HG02981 (cell line): ENCODE results near the gene RNF225.
A peak's percentile ranks its signal among the peaks of the same experiment; 100 is the strongest.
"Not testable (repeated sequence)": the region's sequence is repeated elsewhere in the genome, so short reads cannot be mapped to it uniquely, and the experiment has no call there.

Experiments used
- ATAC-seq: cut with Tn5 transposase; IDR thresholded peaks from one replicate; pipeline ENCODE4 v1.9.1; 2021; ENCODE audit warnings: mild to moderate bottlenecking, moderate library complexity; ENCODE audit not compliant: unreplicated experiment

The RNF225 gene

GRCh38 chr19:58361900-58362271 lies 33.6 kb upstream of the RNF225 start:
- peak; percentile 15 for ATAC-seq

GRCh38 chr19:58362272-58362994 lies 33.0 kb upstream of the RNF225 start, which contains the start of gene ZNF497:
Gene ZNF497 (minus strand): TSS chr19:58362751. CDS start chr19:58357635, 5,116 bp downstream.
- peak; percentile 83 for ATAC-seq

- ATAC-seq: no peak
These were observed 31.3 kb upstream of the RNF225 start for GRCh38 chr19:58364146-58364545.

- no peak for ATAC-seq
These were observed 28.6 kb upstream of the RNF225 start for GRCh38 chr19:58366585-58367430.

- ATAC-seq: no peak
These were observed 27.6 kb upstream of the RNF225 start for GRCh38 chr19:58367698-58368454.

GRCh38 chr19:58368561-58369360 lies 26.7 kb upstream of the RNF225 start:
- ATAC-seq: no peak

- no peak for ATAC-seq
These were observed 22.9 kb upstream of the RNF225 start for GRCh38 chr19:58372311-58373133.

GRCh38 chr19:58374200-58374599 lies 21.3 kb upstream of the RNF225 start:
- ATAC-seq: no peak

GRCh38 chr19:58376724-58377123 lies 18.7 kb upstream of the RNF225 start:
- not testable (repeated sequence) for ATAC-seq

- no peak for ATAC-seq
These were observed 16.2 kb upstream of the RNF225 start for GRCh38 chr19:58379246-58379645.

- ATAC-seq: no peak
These were observed 15.3 kb upstream of the RNF225 start for GRCh38 chr19:58380037-58380661.

GRCh38 chr19:58380662-58381459 lies 14.6 kb upstream of the RNF225 start, which contains the start of gene ZNF837:
Gene ZNF837 (minus strand): TSS chr19:58381030. CDS start chr19:58369332, 11,698 bp downstream.
- ATAC-seq: peak; percentile 77

GRCh38 chr19:58381460-58382212 lies 13.8 kb upstream of the RNF225 start:
- no peak for ATAC-seq

GRCh38 chr19:58382997-58383603 lies 12.4 kb upstream of the RNF225 start:
- no peak for ATAC-seq

- no peak for ATAC-seq
These were observed 10.1 kb upstream of the RNF225 start for GRCh38 chr19:58385313-58385890.

- no peak for ATAC-seq
These were observed 9.4 kb upstream of the RNF225 start for GRCh38 chr19:58385891-58386575.
